Heart left ventricle (tissue), 16 donors: Measurements from ENCODE around the gene SMIM1. TPM values are rescaled to one million over a fixed set of nuclear protein-coding genes. Genes with fewer than 3 reads are reported as not detected.

Source experiments
- ATAC-seq, 4 donors: fragments of 200-7000 bp; cut with Tn5 transposase; one replicate each; pipeline ENCODE4 v1.9.1; 2020 to 2022; ENCODE audit warnings: moderate library complexity in 4 of 4, mild to moderate bottlenecking in 3 of 4, moderate number of reproducible peaks in 1 of 4
- DNase-seq, 5 donors: peaks; one replicate each; pipeline ENCODE4 v3.0.0-alpha.2; 2020
- H3K27ac ChIP-seq, 12 donors: fragments of 200-600 bp; sonication (generic) in 4 of 12; one replicate each; pipeline versions ENCODE4 v1.5.0 to v1.8.0; 2016 to 2022; ENCODE audit warnings: mild to moderate bottlenecking in 2 of 12
- H3K27me3 ChIP-seq, 9 donors: fragments of 200-600 bp; sonication (generic) in 2 of 9; one replicate each; pipeline versions ENCODE4 v1.5.1 to v1.8.0; 2016 to 2022; ENCODE audit warnings: mild to moderate bottlenecking in 3 of 9
- H3K36me3 ChIP-seq, 9 donors: fragments of 200-600 bp; sonication (generic) in 2 of 9; one replicate each; pipeline versions ENCODE4 v1.5.0 to v1.8.0; 2018 to 2022; ENCODE audit warnings: mild to moderate bottlenecking in 2 of 9
- H3K4me1 ChIP-seq, 12 donors: fragments of 200-600 bp; sonication (generic) in 4 of 12; one replicate each; pipeline versions ENCODE4 v1.5.0 to v1.8.0; 2016 to 2022; ENCODE audit warnings: mild to moderate bottlenecking in 3 of 12
- H3K4me3 ChIP-seq, 12 donors: fragments of 200-600 bp; sonication (generic) in 4 of 12; one replicate each; pipeline versions ENCODE4 v1.5.0 to v1.8.0; 2017 to 2022; ENCODE audit warnings: mild to moderate bottlenecking in 9 of 12, moderate library complexity in 4 of 12
- H3K9me3 ChIP-seq, 12 donors: fragments of 200-600 bp; sonication (generic) in 4 of 12; one replicate each; pipeline versions ENCODE4 v1.5.0 to v1.8.0; 2016 to 2022; ENCODE audit warnings: mild to moderate bottlenecking in 1 of 12
- POLR2A ChIP-seq, 2 donors: fragments of 450-650 bp; IDR thresholded peaks; one replicate each; pipeline ENCODE4 v1.6.1; 2017; ENCODE audit warnings: antibody characterized with exemption in 2 of 2, mild to moderate bottlenecking in 2 of 2, moderate library complexity in 2 of 2
- WGBS, 4 donors: extraction: QIAGEN DNeasy Blood & Tissue Kit in 2 of 4; methylation state at CpG; one replicate each; pipeline versions ENCODE4 v1.1.5 to v1.1.7; 2013 to 2018; 5-methylcytosine and 5-hydroxymethylcytosine counted together
- intact Hi-C, 10 donors: fragments of 100-400 bp; cut with DNase I; formaldehyde crosslinking; loops; one replicate each; pipeline versions ENCODE4 v1.11.1 to v1.14.2; 2022
- polyA plus RNA-seq, 2 donors: library from polyadenylated mRNA; stranded (reverse); fragments of 200-250 nt; gene quantifications; one replicate each; pipeline ENCODE4 v1.2.3, GENCODE V29; 2013
- total RNA-seq, 9 donors: library from RNA; depleted of rRNA in 2 of 9; stranded (reverse); fragments of >200 nt in 2 of 9; fragmentation: NEBNext Ultra II Directional in 3 of 9; extraction: Animal tissue kit (Norgen Biotek cat#: 25700) in 3 of 9; gene quantifications; one replicate each; pipeline versions ENCODE4 v1.1.0 to v1.2.4, GENCODE V29; 2016 to 2023
- TF ChIP-seq, protein P1 (sequence below), 12 donors: fragments of 200-600 bp; sonication (generic) in 4 of 12; IDR thresholded peaks; one replicate each; pipeline versions ENCODE4 v1.5.0 to v1.8.0; 2018 to 2022; ENCODE audit warnings: antibody characterized with exemption in 12 of 12, mild to moderate bottlenecking in 5 of 12
- donor health status: ischemic (EF 13 %, LVEDD 7.1; RV severe dilation, severe dysfunction).
- donor health status: healthy with polysubstance abuse.
- donor health status: DM: no; HTN: yes; CAD: no.
- donor health status: DM: no; HTN: no; CAD: no.
- donor health status: ischemic (EF 25% LVEDD 6.9; RV normal size, moderate dysfunction).
- donor health status: ischemic (EF 25% LVEDD 5.7; RV mildly dilated, moderate dysfunction).
- donor health status: healthy.
- donor health status: DM: yes; HTN: yes; CAD: no.
- donor health status: ischemic (EF 35%, LVEDD 5.7; RV mildly dilated, moderate dysfunction).
- donor health status: nonischemic (EF 11% LVEDD 7.7; RV severe dilation, severe dysfunction).
- donor health status: DM: yes; HTN: yes; CAD: no.
- donor health status: PGD.
- donor health status: ischemic (EF 29% LVEDD 5.4; RV normal size, mild dysfunction).
- donor health status: nonischemic (EF 23%, LVEDD 6.1; RV moderate dilation, normal function).

SMIM1 gene
- total and polyA plus RNA-seq, 11 donors = 3.8 to 51.2 (median 11.7) TPM

- peaks cover 0 to 48% (median 41%) of the 10 kb centered on the region in 9 donors for H3K36me3 ChIP-seq
These were observed 5.4 kb downstream of the SMIM1 start for GRCh38 chr1:3777647-3778589.

DNA sequence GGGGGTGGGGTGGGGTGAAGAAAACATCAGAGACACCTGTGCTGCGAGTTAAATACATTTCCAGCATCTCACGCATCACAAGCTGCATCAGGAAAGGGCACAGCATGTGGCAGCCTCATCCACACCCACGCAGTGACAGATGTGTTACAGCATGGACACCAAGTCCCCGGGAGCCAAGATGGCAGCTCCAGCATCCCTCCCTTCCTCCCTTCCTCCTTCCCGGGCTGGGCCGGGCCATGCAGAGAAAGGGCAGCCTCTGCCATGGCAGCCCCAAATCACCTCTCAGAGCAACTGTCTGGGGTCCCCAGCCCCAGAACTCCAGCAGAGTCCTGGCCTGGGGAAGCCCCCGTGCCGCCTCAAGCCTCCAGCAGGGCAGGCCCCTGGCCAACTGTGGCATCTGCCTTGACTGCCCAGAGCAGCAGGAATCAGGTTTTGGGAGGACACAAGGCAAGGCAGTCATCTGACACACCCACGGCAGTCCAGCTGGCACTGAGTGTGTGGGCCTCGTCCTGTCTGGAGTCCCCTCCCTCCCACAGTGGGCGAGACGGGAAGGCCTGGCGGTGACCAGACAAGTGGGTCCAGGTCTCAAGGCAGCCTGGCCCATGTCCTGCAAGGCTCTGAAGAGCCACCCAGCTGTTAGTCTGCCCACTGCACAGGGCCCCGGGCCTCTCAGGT is 6.2 kb downstream of the SMIM1 start:
- TF ChIP-seq, protein P1, sequence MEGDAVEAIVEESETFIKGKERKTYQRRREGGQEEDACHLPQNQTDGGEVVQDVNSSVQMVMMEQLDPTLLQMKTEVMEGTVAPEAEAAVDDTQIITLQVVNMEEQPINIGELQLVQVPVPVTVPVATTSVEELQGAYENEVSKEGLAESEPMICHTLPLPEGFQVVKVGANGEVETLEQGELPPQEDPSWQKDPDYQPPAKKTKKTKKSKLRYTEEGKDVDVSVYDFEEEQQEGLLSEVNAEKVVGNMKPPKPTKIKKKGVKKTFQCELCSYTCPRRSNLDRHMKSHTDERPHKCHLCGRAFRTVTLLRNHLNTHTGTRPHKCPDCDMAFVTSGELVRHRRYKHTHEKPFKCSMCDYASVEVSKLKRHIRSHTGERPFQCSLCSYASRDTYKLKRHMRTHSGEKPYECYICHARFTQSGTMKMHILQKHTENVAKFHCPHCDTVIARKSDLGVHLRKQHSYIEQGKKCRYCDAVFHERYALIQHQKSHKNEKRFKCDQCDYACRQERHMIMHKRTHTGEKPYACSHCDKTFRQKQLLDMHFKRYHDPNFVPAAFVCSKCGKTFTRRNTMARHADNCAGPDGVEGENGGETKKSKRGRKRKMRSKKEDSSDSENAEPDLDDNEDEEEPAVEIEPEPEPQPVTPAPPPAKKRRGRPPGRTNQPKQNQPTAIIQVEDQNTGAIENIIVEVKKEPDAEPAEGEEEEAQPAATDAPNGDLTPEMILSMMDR (IDR thresholded peaks at IDR 0.05) = no peak
- no peak for TF ChIP-seq POLR2A (IDR thresholded peaks at IDR 0.05)
- DNase-seq (peak in 1 of 5 donors; percentile 53), ATAC-seq (peak in 1 of 4 donors; percentile 40)
- H3K4me1 ChIP-seq = peaks cover 0 to 32% (median 17%) of the 10 kb centered on the region in 12 donors
- no peak overlapping the region for H3K4me3 ChIP-seq
- H3K36me3 ChIP-seq = peaks cover 0 to 56% (median 50%) of the 10 kb centered on the region in 9 donors
- H3K27ac ChIP-seq = no peak overlapping the region
- intact Hi-C loops = no loop called here
- H3K27me3 ChIP-seq = no peaks in the 10 kb centered on the region
- WGBS, 4 donors = 67 to 76% (median 69%) methylated on average over 14 of the region's 14 CpGs
- no peaks in the 10 kb centered on the region for H3K9me3 ChIP-seq

More at GRCh38 chr1:3777647-3778589, 5.4 kb downstream of the SMIM1 start:
- Histone ChIP-seq H3K4me3 (no peak overlapping the region), H3K4me1 (peaks cover 0 to 40% (median 20%) of the 10 kb centered on the region in 12 donors), H3K9me3 (no peaks in the 10 kb centered on the region), H3K27me3 (no peaks in the 10 kb centered on the region), H3K27ac (no peak overlapping the region)
- ATAC-seq (no peak), DNase-seq (peak in 1 of 5 donors; percentile 24)
- intact Hi-C loops = no loop called here
- TF ChIP-seq, protein P1 (IDR thresholded peaks at IDR 0.05) = no peak
- TF ChIP-seq POLR2A (IDR thresholded peaks at IDR 0.05) = no peak
- 87 to 93% (median 89%) methylated on average over 9 to 20 of the region's 20 CpGs for WGBS, 4 donors

DNA sequence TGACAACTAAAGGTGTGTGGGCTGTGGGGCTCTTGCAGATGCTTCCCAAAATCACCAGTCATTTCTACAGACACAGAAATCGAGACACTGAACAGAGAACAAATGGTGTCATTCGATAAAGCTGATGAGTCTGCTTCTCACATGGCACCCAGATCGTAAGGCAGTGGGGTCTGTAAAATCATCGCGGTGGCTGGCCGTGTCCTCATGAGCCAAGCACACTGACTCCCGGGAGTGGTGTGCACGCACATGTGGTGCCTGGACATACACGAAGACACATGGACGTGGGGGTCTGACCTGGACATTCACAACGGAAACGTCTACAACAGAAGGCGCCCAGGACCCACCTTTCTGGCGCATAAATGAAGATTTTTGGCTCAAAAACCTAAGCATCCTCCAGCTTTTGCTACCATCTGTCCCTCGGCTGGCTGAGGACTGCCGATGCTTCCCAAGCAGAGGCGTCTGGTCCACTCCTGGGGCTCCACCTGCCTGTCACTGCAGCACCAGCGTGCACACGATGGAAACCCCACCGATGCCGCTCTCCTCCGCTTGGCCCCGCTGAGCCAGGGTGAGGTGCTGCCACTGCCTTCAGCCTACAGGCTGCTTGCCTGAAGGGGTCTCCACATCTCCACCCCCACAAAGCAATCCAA is 6.8 kb downstream of the SMIM1 start:
- Histone ChIP-seq H3K4me3 (no peak overlapping the region), H3K27me3 (no peaks in the 10 kb centered on the region), H3K36me3 (peaks cover 0 to 63% (median 56%) of the 10 kb centered on the region in 9 donors), H3K4me1 (peaks cover 0 to 29% (median 15%) of the 10 kb centered on the region in 12 donors), H3K27ac (no peak overlapping the region), H3K9me3 (no peaks in the 10 kb centered on the region)
- no peak for DNase-seq
- TF ChIP-seq, protein P1 (IDR thresholded peaks at IDR 0.05) = no peak
- TF ChIP-seq POLR2A (IDR thresholded peaks at IDR 0.05) = no peak
- no peak for ATAC-seq
- intact Hi-C loops = no loop called here
- 90 to 91% (median 90%) methylated on average over 22 to 23 of the region's 23 CpGs for WGBS, 4 donors
